Hepatocyte (in vitro differentiated cells): ENCODE data around the gene DSPP.

ENCODE experiments used
- EZH2phosphoT487 ChIP-seq: fragments of 200-600 bp; sonication (generic); IDR thresholded peaks from one replicate; pipeline ENCODE4 v1.6.1; 2018; ENCODE audit warnings: antibody characterized with exemption, mild to moderate bottlenecking, low read depth, moderate library complexity; ENCODE audit not compliant: unreplicated experiment, severe bottlenecking
- TF ChIP-seq, protein P1 (sequence below): fragments of 200-600 bp; sonication (generic); IDR thresholded peaks from 2 replicates; pipeline ENCODE4 v1.5.1; 2016; ENCODE audit warnings: antibody characterized with exemption, mild to moderate bottlenecking; ENCODE audit not compliant: poor library complexity

- TF ChIP-seq, protein P1, sequence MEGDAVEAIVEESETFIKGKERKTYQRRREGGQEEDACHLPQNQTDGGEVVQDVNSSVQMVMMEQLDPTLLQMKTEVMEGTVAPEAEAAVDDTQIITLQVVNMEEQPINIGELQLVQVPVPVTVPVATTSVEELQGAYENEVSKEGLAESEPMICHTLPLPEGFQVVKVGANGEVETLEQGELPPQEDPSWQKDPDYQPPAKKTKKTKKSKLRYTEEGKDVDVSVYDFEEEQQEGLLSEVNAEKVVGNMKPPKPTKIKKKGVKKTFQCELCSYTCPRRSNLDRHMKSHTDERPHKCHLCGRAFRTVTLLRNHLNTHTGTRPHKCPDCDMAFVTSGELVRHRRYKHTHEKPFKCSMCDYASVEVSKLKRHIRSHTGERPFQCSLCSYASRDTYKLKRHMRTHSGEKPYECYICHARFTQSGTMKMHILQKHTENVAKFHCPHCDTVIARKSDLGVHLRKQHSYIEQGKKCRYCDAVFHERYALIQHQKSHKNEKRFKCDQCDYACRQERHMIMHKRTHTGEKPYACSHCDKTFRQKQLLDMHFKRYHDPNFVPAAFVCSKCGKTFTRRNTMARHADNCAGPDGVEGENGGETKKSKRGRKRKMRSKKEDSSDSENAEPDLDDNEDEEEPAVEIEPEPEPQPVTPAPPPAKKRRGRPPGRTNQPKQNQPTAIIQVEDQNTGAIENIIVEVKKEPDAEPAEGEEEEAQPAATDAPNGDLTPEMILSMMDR: no peak
- TF ChIP-seq EZH2phosphoT487: no peak
Observed at GRCh38 chr4:87633243-87633642, 24.9 kb downstream of the DSPP start.
